NT2/D1 (cell line): ENCODE measurements around the gene IMPA2.

Experiments
- SUZ12 ChIP-seq: IDR thresholded peaks from 2 replicates; pipeline ENCODE4 v1.6.1; 2011; ENCODE audit not compliant: insufficient read length, insufficient read depth; ENCODE audit errors: extremely low read depth
- YY1 ChIP-seq: IDR thresholded peaks from 2 replicates; pipeline ENCODE4 v1.6.1; 2011; ENCODE audit not compliant: insufficient read length, insufficient read depth
- ZNF274 ChIP-seq: IDR thresholded peaks from 2 replicates; pipeline ENCODE4 v1.6.1; 2011; ENCODE audit warnings: mild to moderate bottlenecking, low read depth, low read length

- TF ChIP-seq SUZ12 = no peak
- no peak for TF ChIP-seq YY1
- no peak for TF ChIP-seq ZNF274
These were observed 51.7 kb downstream of the IMPA2 start for GRCh38 chr18:12032786-12033642.
